Activated T-helper 1 cell treated with anti-CD3 and anti-CD28 coated beads, Interleukin-12 subunit alpha, Interleukin-12 subunit beta, Interleukin-2, Interleukin-4 antibody, amounts not matched to agents 30 ng/mL and 10 ng/mL and 1 ng/mL, durations not matched to agents 14 hours and 24 hours and 36 hours (primary cell): ENCODE measurements around the gene DMD. TPM values are rescaled to one million over a fixed set of nuclear protein-coding genes. Genes with fewer than 3 reads are reported as not detected.
"Not testable (repeated sequence)": the region's sequence is repeated elsewhere in the genome, so short reads cannot be mapped to it uniquely, and the experiment has no call there.

Experiments
- DNase-seq: peaks from one replicate; pipeline ENCODE4 v3.0.0; 2021; ENCODE audit warnings: low spot score
- H3K27ac Mint-ChIP-seq: one replicate; pipeline ENCODE4 v1.8.0; 2021; ENCODE audit warnings: mild to moderate bottlenecking, mixed read lengths
- H3K27me3 Mint-ChIP-seq: one replicate; pipeline ENCODE4 v1.8.0; 2022; ENCODE audit warnings: mild to moderate bottlenecking, moderate library complexity, mixed read lengths; ENCODE audit not compliant: insufficient read depth
- H3K36me3 Mint-ChIP-seq: one replicate; pipeline ENCODE4 v1.8.0; 2021; ENCODE audit warnings: low read depth, mixed read lengths
- H3K4me1 Mint-ChIP-seq: one replicate; pipeline ENCODE4 v1.8.0; 2021; ENCODE audit warnings: low read depth, mixed read lengths
- H3K4me3 Mint-ChIP-seq: one replicate; pipeline ENCODE4 v1.8.0; 2021; ENCODE audit warnings: mild to moderate bottlenecking, moderate library complexity, mixed read lengths
- H3K9me3 Mint-ChIP-seq: one replicate; pipeline ENCODE4 v1.8.0; 2021; ENCODE audit warnings: mixed read lengths
- intact Hi-C: fragments of 100-400 bp; cut with micrococcal nuclease; formaldehyde crosslinking; loops from one replicate; pipeline ENCODE4 v1.15.1; 2024
- total RNA-seq: library from RNA; stranded (reverse); gene quantifications from 2 replicates; pipeline ENCODE4 v1.2.3, GENCODE V29; 2022

Gene DMD
- total RNA-seq, 1 donor from 2014 or later: 12.8 TPM

- Mint-ChIP-seq H3K27ac (no peak overlapping the region), H3K36me3 (no peaks in the 10 kb centered on the region), H3K27me3 (no peaks in the 10 kb centered on the region), H3K9me3 (no peaks in the 10 kb centered on the region), H3K4me1 (no peaks in the 10 kb centered on the region), H3K4me3 (no peak overlapping the region)
- intact Hi-C loops: no loop called here
- no peak for DNase-seq
Observed at GRCh38 chrX:31603411-31604120, 1607.8 kb downstream of the DMD start.

- H3K4me3 Mint-ChIP-seq: no peak overlapping the region
- H3K4me1 Mint-ChIP-seq: no peaks in the 10 kb centered on the region
- no peak overlapping the region for H3K27ac Mint-ChIP-seq
- no peak for DNase-seq
- no peaks in the 10 kb centered on the region for H3K9me3 Mint-ChIP-seq
- H3K36me3 Mint-ChIP-seq: no peaks in the 10 kb centered on the region
- no peaks in the 10 kb centered on the region for H3K27me3 Mint-ChIP-seq
- intact Hi-C loops: no loop called here
Observed at GRCh38 chrX:31600823-31601222, 1610.5 kb downstream of the DMD start.

DNA sequence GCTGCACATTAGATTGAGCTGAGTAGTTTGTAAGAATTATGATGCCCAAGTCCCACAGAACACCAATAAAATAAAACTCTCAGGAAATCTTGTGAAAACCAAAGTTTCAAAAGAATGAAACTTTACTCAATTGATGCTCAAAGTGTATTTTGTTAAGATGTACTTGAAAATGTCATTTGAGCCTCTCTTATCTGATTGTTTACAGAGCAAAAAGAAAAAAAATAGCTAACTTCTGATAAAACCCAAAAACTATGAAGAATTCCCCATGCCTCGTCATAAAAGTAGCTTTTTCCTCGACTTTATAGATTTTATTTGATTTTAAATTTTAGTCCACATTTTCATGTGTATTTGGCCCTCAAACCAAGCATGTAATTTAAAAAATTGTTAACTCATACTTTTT, 1618.0 kb downstream of the DMD start:
- Mint-ChIP-seq H3K27ac (no peak overlapping the region), H3K36me3 (no peaks in the 10 kb centered on the region), H3K4me1 (no peaks in the 10 kb centered on the region), H3K9me3 (no peaks in the 10 kb centered on the region), H3K4me3 (no peak overlapping the region), H3K27me3 (no peaks in the 10 kb centered on the region)
- intact Hi-C loops: no loop called here
- no peak for DNase-seq

GRCh38 chrX:31591355-31591754, 1620.0 kb downstream of the DMD start:
- Mint-ChIP-seq H3K36me3 (no peaks in the 10 kb centered on the region), H3K4me3 (no peak overlapping the region), H3K4me1 (no peaks in the 10 kb centered on the region), H3K9me3 (no peaks in the 10 kb centered on the region), H3K27me3 (no peaks in the 10 kb centered on the region), H3K27ac (no peak overlapping the region)
- intact Hi-C loops: no loop called here
- no peak for DNase-seq

DNA sequence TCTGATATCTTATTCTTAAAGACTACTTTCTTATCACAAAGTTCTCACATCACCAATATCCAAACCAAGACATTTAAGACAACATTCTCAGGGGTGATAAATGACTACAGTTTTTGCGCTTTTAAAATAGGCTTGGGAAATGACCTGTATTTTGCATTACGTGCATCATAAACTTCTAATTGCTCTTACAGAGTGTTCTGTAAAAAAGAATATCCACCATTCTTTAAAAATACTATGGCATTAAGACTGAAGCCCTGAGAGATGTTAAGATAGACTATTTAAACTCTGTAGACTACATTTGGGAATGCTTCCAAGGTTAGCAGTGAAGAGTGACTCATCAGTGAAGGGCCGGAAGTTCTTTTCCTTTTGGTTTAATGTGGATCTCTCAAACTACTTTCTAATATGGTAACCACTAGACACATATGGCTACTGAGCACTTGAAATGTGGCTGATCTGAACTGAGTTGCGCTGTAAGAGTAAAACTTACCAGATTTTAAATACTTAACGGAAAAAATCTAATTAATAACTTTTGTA, 1620.7 kb downstream of the DMD start:
- Mint-ChIP-seq H3K27me3 (no peaks in the 10 kb centered on the region), H3K27ac (no peak overlapping the region), H3K36me3 (no peaks in the 10 kb centered on the region), H3K4me3 (no peak overlapping the region), H3K4me1 (no peaks in the 10 kb centered on the region), H3K9me3 (no peaks in the 10 kb centered on the region)
- DNase-seq: no peak
- intact Hi-C loops: no loop called here

GRCh38 chrX:31589503-31589902, 1621.8 kb downstream of the DMD start:
- intact Hi-C loops: no loop called here
- no peaks in the 10 kb centered on the region for H3K4me1 Mint-ChIP-seq
- no peaks in the 10 kb centered on the region for H3K36me3 Mint-ChIP-seq
- H3K9me3 Mint-ChIP-seq: no peaks in the 10 kb centered on the region
- no peaks in the 10 kb centered on the region for H3K27me3 Mint-ChIP-seq
- H3K27ac Mint-ChIP-seq: no peak overlapping the region
- no peak overlapping the region for H3K4me3 Mint-ChIP-seq
- no peak for DNase-seq

DNA sequence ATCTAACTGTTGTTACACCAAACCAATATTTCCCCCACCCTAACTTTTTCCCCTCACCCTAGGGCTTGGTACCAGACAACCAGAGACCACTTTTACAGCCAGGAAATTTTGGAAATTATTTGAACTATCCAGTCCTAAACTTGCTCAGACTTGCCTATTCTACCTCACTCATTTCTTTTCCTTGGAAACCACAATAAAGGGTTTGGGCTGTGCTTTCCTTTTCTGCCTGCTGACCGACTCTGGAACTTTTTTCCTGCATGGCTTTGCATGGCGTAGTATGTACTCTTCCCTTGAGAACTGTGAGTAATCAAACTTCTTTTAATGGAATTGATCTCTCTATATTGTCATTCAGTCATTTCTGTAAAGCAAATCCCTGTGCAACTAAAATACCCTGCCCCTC, 1623.0 kb downstream of the DMD start:
- no peaks in the 10 kb centered on the region for H3K27me3 Mint-ChIP-seq
- no peaks in the 10 kb centered on the region for H3K4me1 Mint-ChIP-seq
- no peak for DNase-seq
- no peaks in the 10 kb centered on the region for H3K36me3 Mint-ChIP-seq
- no peaks in the 10 kb centered on the region for H3K9me3 Mint-ChIP-seq
- H3K27ac Mint-ChIP-seq: no peak overlapping the region
- no peak overlapping the region for H3K4me3 Mint-ChIP-seq
- intact Hi-C loops: no loop called here

DNA sequence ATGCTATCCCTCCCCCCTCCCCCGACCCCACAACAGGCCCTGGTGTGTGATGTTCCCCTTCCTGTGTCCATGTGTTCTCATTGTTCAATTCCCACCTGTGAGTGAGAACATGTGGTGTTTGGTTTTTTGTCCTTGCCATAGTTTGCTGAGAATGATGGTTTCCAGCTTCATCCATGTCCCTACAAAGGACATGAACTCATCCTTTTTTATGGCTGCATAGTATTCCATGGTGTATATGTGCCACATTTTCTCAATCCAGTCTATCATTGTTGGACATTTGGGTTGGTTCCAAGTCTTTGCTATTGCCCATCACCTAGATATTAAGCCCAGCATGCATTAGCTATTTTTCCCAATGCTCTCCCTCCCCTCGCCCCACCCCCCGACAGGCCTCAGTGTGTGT, 1627.5 kb downstream of the DMD start:
- H3K27me3 Mint-ChIP-seq, H3K36me3 Mint-ChIP-seq, H3K9me3 Mint-ChIP-seq, DNase-seq, intact Hi-C loops, H3K4me3 Mint-ChIP-seq, H3K4me1 Mint-ChIP-seq, H3K27ac Mint-ChIP-seq: not testable (repeated sequence)

DNA sequence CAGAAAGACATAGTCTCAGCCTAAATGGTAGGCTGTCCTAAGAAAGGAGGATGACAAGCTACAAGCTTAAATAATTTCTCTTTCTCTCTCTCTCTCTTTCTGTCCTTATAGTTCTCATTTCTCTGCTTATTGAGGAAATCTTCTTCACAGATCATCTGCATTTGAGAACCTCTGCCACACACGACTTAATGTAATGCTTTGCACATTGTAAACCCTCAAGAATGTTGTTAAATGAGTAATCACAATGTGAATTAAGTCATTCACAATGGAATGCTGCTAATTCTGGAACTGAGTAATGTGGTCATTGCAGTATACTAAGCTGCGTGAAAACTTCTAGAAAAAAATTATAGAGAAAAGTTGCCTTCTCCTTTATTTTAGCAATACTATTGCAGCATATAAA, 1630.6 kb downstream of the DMD start:
- no peak for DNase-seq
- H3K9me3 Mint-ChIP-seq: no peaks in the 10 kb centered on the region
- no peaks in the 10 kb centered on the region for H3K4me1 Mint-ChIP-seq
- intact Hi-C loops: no loop called here
- H3K27ac Mint-ChIP-seq: no peak overlapping the region
- no peaks in the 10 kb centered on the region for H3K27me3 Mint-ChIP-seq
- no peaks in the 10 kb centered on the region for H3K36me3 Mint-ChIP-seq
- no peak overlapping the region for H3K4me3 Mint-ChIP-seq

GRCh38 chrX:31580227-31580626, 1631.1 kb downstream of the DMD start:
- Mint-ChIP-seq H3K4me3 (no peak overlapping the region), H3K27me3 (no peaks in the 10 kb centered on the region), H3K36me3 (no peaks in the 10 kb centered on the region), H3K9me3 (no peaks in the 10 kb centered on the region), H3K4me1 (no peaks in the 10 kb centered on the region), H3K27ac (no peak overlapping the region)
- no peak for DNase-seq
- intact Hi-C loops: no loop called here

GRCh38 chrX:31572360-31572759, 1639.0 kb downstream of the DMD start:
- Mint-ChIP-seq H3K27me3 (no peaks in the 10 kb centered on the region), H3K4me1 (no peaks in the 10 kb centered on the region), H3K4me3 (no peak overlapping the region), H3K36me3 (no peaks in the 10 kb centered on the region), H3K9me3 (no peaks in the 10 kb centered on the region), H3K27ac (no peak overlapping the region)
- DNase-seq: no peak
- intact Hi-C loops: no loop called here

DNA sequence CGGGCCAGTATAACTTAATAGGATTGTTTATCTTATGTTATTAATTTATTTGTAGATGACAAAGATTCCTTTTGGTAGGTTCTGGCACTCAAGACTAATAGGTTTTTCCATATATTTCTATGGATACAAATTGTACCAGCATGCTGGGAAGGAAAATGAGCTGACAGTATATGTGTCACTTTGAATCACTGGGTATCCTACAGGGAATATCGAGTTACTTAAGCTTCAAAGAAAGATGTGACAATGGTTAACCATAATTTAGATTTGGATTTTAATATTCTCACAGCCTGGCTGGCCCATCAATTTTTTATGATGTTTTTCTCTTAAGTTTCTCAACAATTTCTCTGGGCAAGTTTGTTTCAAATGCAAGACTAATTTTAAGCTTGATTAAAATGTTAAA, 1640.7 kb downstream of the DMD start:
- Mint-ChIP-seq H3K4me1 (no peaks in the 10 kb centered on the region), H3K27me3 (no peaks in the 10 kb centered on the region), H3K4me3 (no peak overlapping the region), H3K27ac (no peak overlapping the region), H3K36me3 (no peaks in the 10 kb centered on the region), H3K9me3 (no peaks in the 10 kb centered on the region)
- DNase-seq: no peak
- intact Hi-C loops: no loop called here

GRCh38 chrX:31563792-31564191, 1647.6 kb downstream of the DMD start:
- Mint-ChIP-seq H3K4me3 (no peak overlapping the region), H3K36me3 (no peaks in the 10 kb centered on the region), H3K27ac (no peak overlapping the region), H3K27me3 (no peaks in the 10 kb centered on the region), H3K4me1 (no peaks in the 10 kb centered on the region), H3K9me3 (no peaks in the 10 kb centered on the region)
- no peak for DNase-seq
- intact Hi-C loops: no loop called here

- DNase-seq: no peak
- Mint-ChIP-seq H3K4me3 (no peak overlapping the region), H3K9me3 (no peaks in the 10 kb centered on the region), H3K36me3 (no peaks in the 10 kb centered on the region), H3K27me3 (no peaks in the 10 kb centered on the region), H3K27ac (no peak overlapping the region), H3K4me1 (no peaks in the 10 kb centered on the region)
- intact Hi-C loops: no loop called here
Observed at GRCh38 chrX:31555506-31555905, 1655.8 kb downstream of the DMD start.
